HEK293 (cell line): ENCODE data around the gene POGLUT2.

ENCODE experiments used
- CTCF ChIA-PET: fragments of 350-600 bp; formaldehyde crosslinking; extraction: SDS; loops from one replicate; lab custom pipeline; 2021; ENCODE audit warnings: antibody characterized with exemption; lab: Yijun Ruan, JAX
- POLR2A ChIA-PET: fragments of 300-600 bp; formaldehyde crosslinking; extraction: SDS; loops from one replicate; lab custom pipeline; 2020; ENCODE audit warnings: antibody characterized with exemption, inconsistent platforms; lab: Yijun Ruan, JAX
- H3K27ac ChIP-seq: fragments of 200-500 bp; sonication (Bioruptor generic); 2 replicates; pipeline ENCODE4 v1.5.1; 2014; ENCODE audit warnings: low read depth, low read length, control low read depth, inconsistent platforms; ENCODE audit errors: extremely low read depth
- H3K36me3 ChIP-seq, 2 experiments: fragments of 200-500 bp in 1 of 2; sonication (Bioruptor generic) in 1 of 2; 1 replicate in 1 of 2; 2 replicates in 1 of 2; pipeline ENCODE4 v1.5.1; 2014 to 2017; ENCODE audit warnings: inconsistent platforms in 2 of 2, low read length in 2 of 2; ENCODE audit not compliant: control insufficient read depth in 2 of 2, insufficient read depth in 1 of 2
- H3K4me1 ChIP-seq: fragments of 200-500 bp; sonication (Bioruptor generic); 2 replicates; pipeline ENCODE4 v1.5.1; 2014; ENCODE audit warnings: mild to moderate bottlenecking, low read length, inconsistent platforms; ENCODE audit not compliant: control insufficient read depth, insufficient read depth
- H3K4me3 ChIP-seq: 2 replicates; pipeline ENCODE4 v1.5.1; 2011; ENCODE audit warnings: low read depth, mild to moderate bottlenecking, control low read depth, low read length, moderate library complexity
- H3K9me3 ChIP-seq: fragments of 200-500 bp; sonication (Bioruptor generic); 2 replicates; pipeline ENCODE4 v1.5.1; 2014; ENCODE audit warnings: low read depth, low read length, inconsistent platforms; ENCODE audit not compliant: control insufficient read depth, insufficient read depth
- FEZF1 ChIP-seq: fragments of 450-650 bp; formaldehyde crosslinking; IDR thresholded peaks from 2 replicates; pipeline ENCODE4 v1.5.1; 2016; ENCODE audit warnings: missing biosample characterization, missing genetic modification characterization
- GLIS1 ChIP-seq: fragments of 450-650 bp; formaldehyde crosslinking; IDR thresholded peaks from 2 replicates; pipeline ENCODE4 v1.5.1; 2016; ENCODE audit warnings: missing biosample characterization, missing genetic modification characterization
- HOXA7 ChIP-seq: sonication (generic); formaldehyde crosslinking; IDR thresholded peaks from 2 replicates; pipeline ENCODE4 v1.8.1; 2022; ENCODE audit warnings: missing genetic modification reagents, borderline replicate concordance
- HOXC10 ChIP-seq: sonication (generic); formaldehyde crosslinking; IDR thresholded peaks from 2 replicates; pipeline ENCODE4 v1.8.1; 2023; ENCODE audit warnings: mild to moderate bottlenecking, missing genetic modification reagents
- KLF7 ChIP-seq: fragments of 450-650 bp; formaldehyde crosslinking; IDR thresholded peaks from 2 replicates; pipeline ENCODE4 v1.5.1; 2016; ENCODE audit warnings: missing biosample characterization, missing genetic modification characterization, borderline replicate concordance
- SALL2 ChIP-seq: fragments of 450-650 bp; formaldehyde crosslinking; IDR thresholded peaks from 2 replicates; pipeline ENCODE4 v1.5.0; 2017; ENCODE audit warnings: missing biosample characterization, mild to moderate bottlenecking, missing genetic modification characterization, borderline replicate concordance
- ZBTB21 ChIP-seq: fragments of 450-650 bp; formaldehyde crosslinking; IDR thresholded peaks from 2 replicates; pipeline ENCODE4 v1.5.1; 2017; ENCODE audit warnings: missing biosample characterization, missing genetic modification characterization
- ZEB2 ChIP-seq: fragments of 450-650 bp; formaldehyde crosslinking; IDR thresholded peaks from 2 replicates; pipeline ENCODE4 v1.5.1; 2016; ENCODE audit warnings: missing biosample characterization, missing genetic modification characterization
- ZFP3 ChIP-seq: fragments of 450-650 bp; formaldehyde crosslinking; IDR thresholded peaks from 2 replicates; pipeline ENCODE4 v1.5.1; 2016; ENCODE audit warnings: low read depth, missing biosample characterization, missing genetic modification characterization
- ZFP41 ChIP-seq: fragments of 450-650 bp; formaldehyde crosslinking; IDR thresholded peaks from 2 replicates; pipeline ENCODE4 v1.5.1; 2016; ENCODE audit warnings: missing biosample characterization, missing genetic modification characterization, borderline replicate concordance
- ZNF19 ChIP-seq: fragments of 450-650 bp; formaldehyde crosslinking; IDR thresholded peaks from 2 replicates; pipeline ENCODE4; 2016; ENCODE audit warnings: missing biosample characterization, missing genetic modification characterization, low read depth
- ZNF26 ChIP-seq: fragments of 450-650 bp; formaldehyde crosslinking; IDR thresholded peaks from 2 replicates; pipeline ENCODE4 v1.5.1; 2016; ENCODE audit warnings: missing biosample characterization, missing genetic modification characterization
- ZNF324 ChIP-seq: fragments of 450-650 bp; formaldehyde crosslinking; IDR thresholded peaks from 2 replicates; pipeline ENCODE4 v1.5.1; 2016; ENCODE audit warnings: missing biosample characterization, missing genetic modification characterization
- ZNF404 ChIP-seq: fragments of 450-650 bp; formaldehyde crosslinking; IDR thresholded peaks from 2 replicates; pipeline ENCODE4 v1.5.1; 2017; ENCODE audit warnings: missing biosample characterization, missing genetic modification characterization
- ZNF518A ChIP-seq: fragments of 450-650 bp; formaldehyde crosslinking; conservative IDR thresholded peaks from 2 replicates; pipeline ENCODE4 v1.5.1; 2016; ENCODE audit warnings: low read depth, missing biosample characterization, missing genetic modification characterization
- ZNF624 ChIP-seq: fragments of 450-650 bp; formaldehyde crosslinking; IDR thresholded peaks from 2 replicates; pipeline ENCODE4 v1.5.1; 2017; ENCODE audit warnings: missing biosample characterization, missing genetic modification characterization
- ZNF701 ChIP-seq: fragments of 450-650 bp; formaldehyde crosslinking; IDR thresholded peaks from 2 replicates; pipeline ENCODE4 v1.5.1; 2016; ENCODE audit warnings: missing biosample characterization, missing genetic modification characterization
- ZNF747 ChIP-seq: fragments of 450-650 bp; formaldehyde crosslinking; IDR thresholded peaks from 2 replicates; pipeline ENCODE4 v1.5.1; 2016; ENCODE audit warnings: missing biosample characterization, missing genetic modification characterization
- ZNF776 ChIP-seq: fragments of 450-650 bp; formaldehyde crosslinking; IDR thresholded peaks from 2 replicates; pipeline ENCODE4 v1.5.0; 2017; ENCODE audit warnings: missing biosample characterization, missing genetic modification characterization, borderline replicate concordance
- ZNF792 ChIP-seq: fragments of 450-650 bp; formaldehyde crosslinking; IDR thresholded peaks from 2 replicates; pipeline ENCODE4 v1.5.1; 2016; ENCODE audit warnings: missing biosample characterization, missing genetic modification characterization

Gene POGLUT2

GRCh38 chr13:102757006-102757405 is 41.8 kb downstream of the POGLUT2 start:
- H3K4me3 ChIP-seq: no peak overlapping the region
- no peaks in the 10 kb centered on the region for H3K36me3 ChIP-seq
- CTCF ChIA-PET: no interaction called here
- no peaks in the 10 kb centered on the region for H3K9me3 ChIP-seq
- POLR2A ChIA-PET: no interaction called here
- no peak overlapping the region for H3K27ac ChIP-seq
- H3K4me1 ChIP-seq: no peaks in the 10 kb centered on the region
- TF ChIP-seq ZFP3 (tag by site-specific recombination) (no peak), ZEB2 (tag by site-specific recombination) (no peak), SALL2 (no peak), FEZF1 (tag by site-specific recombination) (no peak), ZNF747 (tag by site-specific recombination) (no peak), ZNF792 (tag by site-specific recombination) (no peak), HOXC10 (CRISPR knock-in tag) (no peak), GLIS1 (tag by site-specific recombination) (no peak), ZBTB21 (tag by site-specific recombination) (no peak), ZNF518A (tag by site-specific recombination) (no peak), ZNF19 (tag by site-specific recombination) (no peak), ZNF776 (tag by site-specific recombination) (no peak), ZNF624 (no peak)

- Histone ChIP-seq H3K9me3 (no peaks in the 10 kb centered on the region; the same call in 1 of the 2 replicates), H3K4me3 (no peak overlapping the region), H3K27ac (no peak overlapping the region), H3K36me3 (no peaks in the 10 kb centered on the region), H3K4me1 (no peaks in the 10 kb centered on the region)
- POLR2A ChIA-PET: no interaction called here
- CTCF ChIA-PET: no interaction called here
- TF ChIP-seq ZFP41 (tag by site-specific recombination) (no peak), KLF7 (no peak), ZNF324 (tag by site-specific recombination) (no peak), HOXA7 (CRISPR knock-in tag) (no peak), ZNF404 (no peak), ZNF701 (tag by site-specific recombination) (no peak), ZNF26 (tag by site-specific recombination) (no peak)
These were observed 46.9 kb downstream of the POGLUT2 start for GRCh38 chr13:102751886-102752285.
